Omental fat pad (tissue), 4 donors: ENCODE measurements around the gene ABCD1. TPM values are rescaled to one million over a fixed set of nuclear protein-coding genes. Genes with fewer than 3 reads are reported as not detected.
"Not testable (repeated sequence)": the region's sequence is repeated elsewhere in the genome, so short reads cannot be mapped to it uniquely, and the experiment has no call there.

Source experiments
- ATAC-seq: fragments of 150-250 bp; one replicate; pipeline ENCODE4 v1.9.1; 2016; ENCODE audit warnings: mild to moderate bottlenecking, moderate library complexity; ENCODE audit not compliant: low FRiP score
- DNase-seq: peaks from one replicate; pipeline ENCODE4 v3.0.0-alpha.2; 2019; ENCODE audit warnings: low spot score
- CTCF ChIP-seq, 3 donors: fragments of 450-650 bp; IDR thresholded peaks; one replicate each; pipeline ENCODE4 v1.5.1; 2016 to 2017; ENCODE audit warnings: antibody characterized with exemption in 3 of 3, mild to moderate bottlenecking in 3 of 3, moderate library complexity in 2 of 3
- total RNA-seq, 4 donors: library from RNA; depleted of rRNA; stranded (reverse); fragments of >200 nt; gene quantifications; one replicate each; pipeline ENCODE4 v1.1.0, GENCODE V29; 2016

ABCD1 gene
- total RNA-seq, 4 donors from 2014 or later = 17.5 to 38.9 (median 23.4) TPM

GRCh38 chrX:153741446-153741845 is 16.8 kb downstream of the ABCD1 start:
- ATAC-seq (no peak), DNase-seq (no peak)
- TF ChIP-seq CTCF (IDR thresholded peaks at IDR 0.05) = no peak

- not testable (repeated sequence) for DNase-seq
Observed at GRCh38 chrX:153742111-153742510, 17.5 kb downstream of the ABCD1 start.

GRCh38 chrX:153742796-153743467 is 18.3 kb downstream of the ABCD1 start:
- ATAC-seq = not testable (repeated sequence)

More at GRCh38 chrX:153742111-153742510, 17.5 kb downstream of the ABCD1 start:
- ATAC-seq = not testable (repeated sequence)

GRCh38 chrX:153743468-153744209 is 19.0 kb downstream of the ABCD1 start:
- not testable (repeated sequence) for ATAC-seq, DNase-seq

More at GRCh38 chrX:153742796-153743467, 18.3 kb downstream of the ABCD1 start:
- not testable (repeated sequence) for DNase-seq

- TF ChIP-seq CTCF (IDR thresholded peaks at IDR 0.05) = no peak
- ATAC-seq (no peak), DNase-seq (no peak)
Observed at GRCh38 chrX:153744210-153745066, 19.8 kb downstream of the ABCD1 start.

GRCh38 chrX:153745067-153745433 is 20.4 kb downstream of the ABCD1 start:
- not testable (repeated sequence) for ATAC-seq, DNase-seq

- no peak for ATAC-seq
- DNase-seq = no peak
- TF ChIP-seq CTCF (IDR thresholded peaks at IDR 0.05) = no peak
Observed at GRCh38 chrX:153746359-153746758, 21.7 kb downstream of the ABCD1 start.

GRCh38 chrX:153746991-153747390 is 22.3 kb downstream of the ABCD1 start:
- ATAC-seq, DNase-seq: not testable (repeated sequence)

GRCh38 chrX:153749017-153749416 is 24.4 kb downstream of the ABCD1 start:
- not testable (repeated sequence) for ATAC-seq, DNase-seq
